NCI-H1694 treated with DMSO at 0.1 percent for 48 hours (cell line): ENCODE results near the gene MAPK1IP1L.
A peak's percentile ranks its signal among the peaks of the same experiment; 100 is the strongest.
"Not testable (repeated sequence)": the region's sequence is repeated elsewhere in the genome, so short reads cannot be mapped to it uniquely, and the experiment has no call there.

Experiments
- DNase-seq: peaks from one replicate; lab custom pipeline; 2025; lab: John Stamatoyannopoulos, UW

The MAPK1IP1L gene

GRCh38 chr14:55054098-55054497, 2.7 kb downstream of the MAPK1IP1L start:
- DNase-seq: no peak

- no peak for DNase-seq
Observed at GRCh38 chr14:55057919-55058318, 6.5 kb downstream of the MAPK1IP1L start.

GRCh38 chr14:55059333-55059732, 7.9 kb downstream of the MAPK1IP1L start:
- no peak for DNase-seq

GRCh38 chr14:55062517-55063351, 11.3 kb downstream of the MAPK1IP1L start:
- DNase-seq: peak; percentile 77

- DNase-seq: not testable (repeated sequence)
Observed at GRCh38 chr14:55064896-55065295, 13.4 kb downstream of the MAPK1IP1L start.

GRCh38 chr14:55065411-55065810, 14.0 kb downstream of the MAPK1IP1L start:
- DNase-seq: no peak

GRCh38 chr14:55066223-55066622, 14.8 kb downstream of the MAPK1IP1L start:
- DNase-seq: no peak

- no peak for DNase-seq
Observed at GRCh38 chr14:55070981-55071411, 19.5 kb downstream of the MAPK1IP1L start.

- no peak for DNase-seq
Observed at GRCh38 chr14:55071870-55072640, 20.6 kb downstream of the MAPK1IP1L start.

- DNase-seq: no peak
Observed at GRCh38 chr14:55073856-55074255, 22.4 kb downstream of the MAPK1IP1L start.

- no peak for DNase-seq
Observed at GRCh38 chr14:55074662-55075061, 23.2 kb downstream of the MAPK1IP1L start.

- DNase-seq: no peak
Observed at GRCh38 chr14:55075628-55076175, 24.3 kb downstream of the MAPK1IP1L start.

GRCh38 chr14:55077170-55078151, 26.0 kb downstream of the MAPK1IP1L start:
- DNase-seq: no peak

- not testable (repeated sequence) for DNase-seq
Observed at GRCh38 chr14:55079961-55080360, 28.5 kb downstream of the MAPK1IP1L start.

GRCh38 chr14:55084401-55085059, 33.1 kb downstream of the MAPK1IP1L start:
- no peak for DNase-seq

GRCh38 chr14:55085060-55085660, 33.7 kb downstream of the MAPK1IP1L start:
- no peak for DNase-seq

- no peak for DNase-seq
Observed at GRCh38 chr14:55086938-55087337, 35.5 kb downstream of the MAPK1IP1L start.

GRCh38 chr14:55088356-55088755, 36.9 kb downstream of the MAPK1IP1L start:
- no peak for DNase-seq

- DNase-seq: no peak
Observed at GRCh38 chr14:55092341-55092740, 40.9 kb downstream of the MAPK1IP1L start.

GRCh38 chr14:55094292-55095157, 43.1 kb downstream of the MAPK1IP1L start:
- no peak for DNase-seq
